Activated T-helper 1 cell treated with anti-CD3 and anti-CD28 coated beads, Interleukin-2, amount 50 U/mL, for 16 hours (primary cell): ENCODE results near the gene UNC13B.
"Not testable (repeated sequence)": the region's sequence is repeated elsewhere in the genome, so short reads cannot be mapped to it uniquely, and the experiment has no call there.

Source experiments
- DNase-seq, 2 donors: peaks; one replicate each; pipeline ENCODE4 v3.0.0-alpha.2; 2020; ENCODE audit warnings: low read depth in 1 of 2, low spot score in 1 of 2

UNC13B gene

DNA sequence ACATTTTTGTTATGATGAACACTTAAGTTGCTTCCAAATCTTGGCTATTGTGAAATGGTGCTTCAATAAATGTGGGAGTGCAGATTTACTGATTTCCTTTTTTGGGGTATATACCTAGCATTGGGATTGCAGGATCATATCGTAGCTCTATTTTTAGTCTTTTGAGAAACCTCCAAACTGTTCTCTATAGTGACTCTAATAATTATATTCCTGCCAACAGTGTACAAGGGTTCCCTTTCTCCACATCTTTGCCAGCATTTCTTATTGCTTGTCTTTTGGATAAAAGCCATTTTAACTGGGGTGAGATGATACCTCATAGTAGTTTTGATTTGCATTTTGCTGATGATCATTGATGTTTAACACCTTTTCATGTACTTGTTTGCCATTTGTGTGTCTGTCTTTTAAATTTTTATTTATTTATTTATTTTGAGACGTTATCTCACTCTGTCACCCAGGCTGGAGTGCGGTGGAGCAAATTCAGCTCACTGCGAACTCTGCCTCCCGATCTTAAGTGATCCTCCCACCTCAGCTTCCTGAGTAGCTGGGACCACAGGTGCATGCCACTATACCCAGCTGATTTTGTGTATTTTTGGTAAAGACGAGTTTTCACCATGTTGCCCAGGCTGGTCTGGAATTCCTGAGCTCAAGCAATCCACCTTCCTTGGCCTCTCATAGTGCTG lies 59.0 kb downstream of the UNC13B start:
- DNase-seq: no peak

DNA sequence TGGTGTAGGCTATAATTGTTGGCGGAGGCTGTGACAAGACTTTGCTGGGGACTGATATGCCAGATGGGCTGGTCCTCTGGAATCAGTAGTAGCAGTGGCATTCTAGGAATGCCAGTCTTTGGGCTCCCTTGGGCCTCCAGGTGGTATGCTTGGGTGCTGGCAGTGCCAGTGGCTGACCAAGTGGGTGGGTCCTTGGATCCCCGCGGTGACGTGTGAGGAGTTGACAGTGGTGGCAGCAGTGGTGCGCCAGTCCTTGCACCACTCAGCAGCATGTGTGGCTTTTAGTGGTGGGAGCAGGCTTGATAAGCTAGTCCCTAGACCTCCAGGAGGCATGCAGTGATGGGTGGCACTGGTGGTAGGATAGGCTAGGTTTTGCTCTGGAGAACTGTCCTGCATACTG lies 63.9 kb downstream of the UNC13B start:
- DNase-seq: no peak

DNA sequence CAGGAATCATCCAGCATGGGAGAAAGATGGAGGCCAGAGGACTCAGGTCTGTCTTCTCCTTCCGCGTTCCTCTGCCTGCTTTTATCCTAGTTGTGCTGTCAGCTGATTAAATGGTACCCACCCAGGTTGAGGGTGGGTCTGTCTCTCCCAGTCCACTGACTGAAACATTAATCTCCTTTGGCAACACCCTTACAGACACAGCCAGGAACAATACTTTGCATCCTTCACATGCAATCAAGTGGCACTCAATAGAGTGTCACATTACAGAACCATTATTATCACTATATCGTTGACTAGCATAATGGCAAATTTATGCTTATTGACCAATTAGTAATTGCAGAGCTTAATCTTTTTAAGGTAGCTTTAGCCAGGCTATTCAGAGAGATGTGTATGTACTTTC lies 64.8 kb downstream of the UNC13B start:
- no peak for DNase-seq

DNA sequence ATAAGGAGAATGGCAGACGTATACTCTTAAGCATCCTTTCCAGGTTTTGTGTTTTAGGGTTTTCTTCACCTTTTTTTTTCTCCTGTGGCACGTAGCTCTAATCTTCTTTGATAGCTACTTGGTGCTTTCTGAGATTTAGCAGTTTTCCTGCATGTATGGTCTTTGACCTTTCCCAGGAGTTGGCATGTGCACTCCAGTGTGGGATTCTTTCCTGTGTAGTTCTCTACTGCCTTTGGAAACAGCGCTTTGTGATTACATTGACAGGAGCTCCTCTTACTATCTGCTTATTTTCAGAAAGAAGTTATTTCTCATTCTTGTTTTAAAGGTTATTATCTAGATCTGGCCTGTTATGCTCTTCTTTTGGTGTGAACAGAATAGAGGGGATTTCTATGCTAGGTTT lies 65.5 kb downstream of the UNC13B start:
- DNase-seq: no peak

DNA sequence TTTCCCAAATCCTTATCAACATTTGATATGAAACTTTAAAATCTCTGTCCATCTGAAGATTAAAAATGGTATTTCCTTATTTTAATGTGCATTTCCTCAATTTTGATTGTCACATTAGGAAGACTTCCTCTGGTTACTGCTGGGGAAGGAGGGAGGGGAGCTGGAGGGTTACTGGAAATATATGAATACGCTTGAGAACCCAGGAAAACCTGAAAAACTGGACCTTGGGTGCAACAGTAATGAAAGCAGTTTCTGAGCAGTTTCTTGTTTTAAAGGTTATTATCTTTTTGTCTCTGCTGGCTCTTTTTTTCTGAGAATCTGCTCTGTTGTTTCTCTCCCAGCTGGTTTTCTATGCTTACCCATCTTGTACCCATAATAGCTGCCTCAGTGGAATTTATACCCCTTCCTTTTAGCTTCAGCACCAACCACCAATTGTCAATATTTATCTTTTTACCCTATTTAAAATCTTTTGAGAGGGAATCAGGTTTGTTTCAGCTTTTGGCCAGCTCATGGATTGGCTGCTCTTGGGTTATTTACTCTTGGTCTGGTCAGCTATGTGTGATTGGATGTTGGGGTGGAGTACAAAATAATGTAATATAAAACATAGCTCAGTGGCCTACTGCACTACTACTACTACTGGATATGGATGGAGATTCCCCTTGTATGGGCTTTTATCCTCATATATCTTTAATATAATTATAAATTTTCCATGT lies 67.4 kb downstream of the UNC13B start:
- no peak for DNase-seq

DNA sequence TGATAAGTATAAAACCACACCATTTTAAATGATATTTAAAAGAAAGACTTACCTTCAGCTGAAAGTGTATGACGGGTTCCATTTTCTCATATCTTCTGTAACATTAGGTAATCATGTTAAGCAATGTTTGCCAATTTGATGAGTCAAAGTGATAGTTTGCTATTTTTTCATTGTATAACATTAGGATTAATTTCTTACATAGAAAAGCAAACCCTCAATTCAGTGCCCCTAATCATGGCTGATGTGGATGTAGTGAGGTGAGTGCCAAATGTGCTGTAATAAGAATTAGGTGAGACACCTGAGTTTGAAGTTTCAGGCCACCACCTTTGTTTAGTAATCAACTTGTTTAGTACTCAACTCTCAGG lies 68.0 kb downstream of the UNC13B start:
- DNase-seq: no peak

DNA sequence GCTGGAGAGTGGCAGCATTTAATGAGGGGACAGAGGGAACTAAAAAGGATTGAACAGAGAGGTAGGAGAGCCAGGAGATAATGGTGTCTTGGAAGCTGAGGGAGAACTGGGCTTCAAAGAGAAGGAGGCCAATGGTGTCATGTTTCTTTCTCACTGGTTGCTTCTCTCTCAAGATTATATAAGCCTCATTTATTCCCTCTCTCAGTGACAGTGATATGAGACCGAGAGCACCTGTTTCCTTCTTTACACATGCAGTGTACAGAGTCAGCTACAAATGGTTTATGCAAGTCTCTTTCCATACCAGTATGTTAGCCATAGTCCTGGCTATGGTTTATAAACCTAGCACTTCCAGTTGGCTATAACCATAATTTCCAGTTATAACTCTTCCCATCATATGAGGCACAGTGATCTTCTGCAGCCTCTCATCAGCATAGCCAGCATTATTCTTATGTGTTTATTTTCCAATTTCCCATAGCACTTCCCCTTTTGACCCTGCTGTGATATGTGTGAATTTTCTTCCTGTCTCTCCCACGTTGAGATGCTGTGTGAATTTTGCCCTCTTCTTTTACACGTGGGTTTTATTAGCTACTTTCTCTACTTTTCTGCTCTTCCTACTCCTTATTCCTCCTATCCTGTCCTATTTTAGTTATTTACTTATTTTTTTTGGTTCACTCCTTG lies 71.2 kb downstream of the UNC13B start:
- DNase-seq: no peak

DNA sequence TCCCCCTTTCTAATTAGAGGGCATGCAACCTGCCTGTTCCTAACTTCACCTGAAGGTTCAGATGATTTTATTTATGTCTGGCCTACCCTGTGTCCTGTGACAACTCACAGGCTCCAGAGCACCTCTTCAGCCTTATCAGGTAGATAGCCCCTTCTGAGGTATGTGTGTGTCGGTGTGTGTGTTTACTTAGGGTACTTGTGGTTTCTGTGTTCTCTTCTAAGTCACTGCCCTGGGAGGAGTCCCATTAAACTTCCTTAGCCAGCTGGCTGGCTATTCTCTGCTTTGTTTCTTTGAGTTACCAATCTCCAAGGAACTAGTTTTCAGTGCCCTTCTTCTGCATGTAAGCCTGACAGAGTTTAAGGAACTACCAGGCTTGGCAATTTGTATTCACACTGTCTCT lies 74.9 kb downstream of the UNC13B start:
- no peak for DNase-seq

DNA sequence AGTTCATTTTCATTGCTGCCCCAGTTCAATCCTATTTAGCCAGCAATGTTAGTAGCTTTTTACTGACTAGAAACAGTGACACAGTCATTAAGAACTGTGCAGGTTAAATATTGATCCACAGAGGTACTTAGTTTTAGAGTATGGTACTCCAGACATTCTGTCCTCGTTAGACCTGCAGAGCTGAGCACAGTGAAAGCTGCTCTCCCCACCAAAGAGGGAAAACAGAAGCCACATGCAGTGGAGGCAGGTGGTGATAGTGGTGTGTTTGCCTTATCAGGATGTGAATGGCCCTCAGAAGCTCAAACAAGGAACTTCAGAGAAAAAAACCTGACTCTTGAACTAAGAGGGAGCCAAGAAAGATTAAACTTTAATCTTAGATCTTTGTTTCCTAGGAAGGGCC lies 75.5 kb downstream of the UNC13B start:
- DNase-seq: no peak

DNA sequence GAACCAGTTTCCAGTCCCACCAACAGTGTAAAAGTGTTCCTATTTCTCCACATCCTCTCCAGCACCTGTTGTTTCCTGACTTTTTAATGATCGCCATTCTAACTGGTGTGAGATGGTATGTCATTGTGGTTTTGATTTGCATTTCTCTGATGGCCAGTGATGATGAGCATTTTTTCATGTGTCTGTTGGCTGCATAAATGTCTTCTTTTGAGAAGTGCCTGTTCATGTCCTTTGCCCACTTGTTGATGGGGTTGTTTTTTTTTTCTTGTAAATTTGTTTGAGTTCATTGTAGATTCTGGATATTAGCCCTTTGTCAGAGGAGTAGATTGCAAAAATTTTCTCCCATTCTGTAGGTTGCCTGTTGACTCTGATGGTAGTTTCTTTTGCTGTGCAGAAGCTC lies 84.1 kb downstream of the UNC13B start:
- not testable (repeated sequence) for DNase-seq

DNA sequence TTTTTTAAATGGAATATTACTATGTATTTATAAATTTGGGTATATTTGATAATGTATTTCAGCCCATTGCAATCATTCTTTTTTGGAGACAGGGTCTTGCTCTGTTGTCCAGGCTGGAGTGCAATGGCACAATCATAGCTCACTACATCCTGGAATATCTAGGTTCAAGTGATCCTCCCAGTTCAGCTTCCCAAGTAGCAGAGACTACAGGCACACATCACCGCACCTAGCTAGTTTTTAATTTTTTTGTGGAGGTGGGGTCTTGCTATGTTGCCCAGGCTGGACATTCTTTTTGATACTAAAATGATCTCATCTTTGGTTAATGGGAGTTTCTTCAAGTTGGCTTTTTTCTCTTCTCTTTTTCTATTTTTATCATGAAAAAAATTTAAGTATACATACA lies 91.3 kb downstream of the UNC13B start:
- DNase-seq: no peak

DNA sequence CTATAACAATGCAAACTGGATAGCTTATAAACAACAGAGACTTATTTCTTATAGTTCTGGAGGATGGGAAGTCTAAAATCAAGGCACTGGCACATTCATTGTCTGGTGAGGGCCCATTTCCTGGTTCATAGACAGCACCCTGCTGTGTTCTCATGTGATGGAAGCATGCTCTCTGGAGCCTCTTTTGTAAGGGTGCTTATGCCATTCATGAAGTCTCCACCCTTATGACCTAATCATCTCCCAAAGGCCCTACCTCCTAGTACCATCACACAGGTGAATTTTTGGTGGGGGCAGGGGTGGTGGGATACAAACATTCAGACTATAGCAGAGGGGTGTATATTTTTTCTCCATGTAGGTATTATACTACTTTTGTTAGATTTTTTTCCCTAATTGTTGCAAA lies 92.4 kb downstream of the UNC13B start:
- DNase-seq: no peak

DNA sequence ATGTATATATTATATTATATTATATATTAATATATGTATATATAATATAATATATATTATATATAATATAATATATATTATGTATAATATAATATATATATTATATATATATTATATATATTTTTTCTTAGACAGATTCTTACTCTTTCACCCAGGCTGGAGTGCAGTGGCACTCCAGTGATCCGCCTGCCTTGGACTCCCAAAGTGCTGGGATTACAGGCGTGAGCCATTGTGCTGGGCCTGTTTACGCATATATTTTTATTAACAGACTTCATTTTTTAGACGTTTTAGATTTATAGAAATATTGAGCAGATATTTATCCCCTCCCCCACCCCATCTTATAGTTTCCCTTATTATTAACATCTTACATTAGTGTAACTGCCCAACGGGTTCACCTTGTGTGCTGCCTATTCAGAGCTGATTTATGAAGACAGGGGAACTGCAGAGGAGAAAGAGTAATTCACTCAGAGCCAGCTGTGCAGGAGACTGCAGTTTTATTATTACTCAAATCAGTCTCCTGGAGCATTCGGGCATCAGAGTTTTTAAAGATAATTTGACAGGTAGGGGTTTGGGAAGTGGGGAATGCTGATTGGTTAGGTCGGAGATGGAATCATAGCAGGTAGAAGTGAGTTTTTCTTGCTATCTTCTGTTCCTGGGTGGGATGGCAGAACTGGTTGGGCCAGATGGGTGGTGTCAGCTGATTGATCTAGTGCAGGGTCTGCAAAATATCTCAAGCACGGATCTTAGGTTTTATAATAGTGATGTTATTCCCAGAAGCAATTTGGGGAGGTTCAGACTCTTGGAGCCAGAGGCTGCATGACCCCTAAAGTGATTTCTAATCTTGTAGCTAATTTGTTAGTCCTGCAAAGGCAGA lies 93.4 kb downstream of the UNC13B start:
- no peak for DNase-seq

DNA sequence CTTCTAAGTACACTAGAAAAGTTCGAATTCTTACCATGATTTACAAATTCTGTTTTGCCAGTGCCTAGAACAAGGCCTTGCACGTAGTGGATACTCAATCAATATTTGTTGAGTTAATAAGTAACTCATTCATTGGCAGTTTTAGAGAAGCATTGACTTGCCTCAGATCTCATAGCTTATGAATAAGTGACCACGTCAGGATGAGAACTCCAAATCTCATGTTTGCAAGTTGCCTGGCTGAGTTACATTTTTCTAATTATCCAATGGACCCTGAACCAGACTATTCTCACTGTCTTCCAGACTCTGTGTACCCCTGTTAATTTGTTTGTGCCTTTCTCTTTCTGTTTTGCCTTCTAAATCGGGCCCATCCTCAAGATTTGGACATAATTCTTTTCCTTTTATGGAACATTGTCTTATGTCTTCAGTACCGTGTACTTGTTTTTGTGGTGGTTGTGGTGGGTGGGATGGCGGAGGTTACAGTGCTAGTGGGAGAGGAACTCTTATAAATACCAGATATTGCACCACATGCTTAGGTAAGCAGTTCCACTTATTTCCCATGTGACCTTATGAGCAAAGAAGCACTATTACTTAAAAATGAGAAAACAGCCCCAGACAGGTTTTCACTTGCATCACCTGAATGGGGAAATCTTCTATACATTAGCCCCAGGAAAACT lies 96.3 kb downstream of the UNC13B start:
- no peak for DNase-seq

DNA sequence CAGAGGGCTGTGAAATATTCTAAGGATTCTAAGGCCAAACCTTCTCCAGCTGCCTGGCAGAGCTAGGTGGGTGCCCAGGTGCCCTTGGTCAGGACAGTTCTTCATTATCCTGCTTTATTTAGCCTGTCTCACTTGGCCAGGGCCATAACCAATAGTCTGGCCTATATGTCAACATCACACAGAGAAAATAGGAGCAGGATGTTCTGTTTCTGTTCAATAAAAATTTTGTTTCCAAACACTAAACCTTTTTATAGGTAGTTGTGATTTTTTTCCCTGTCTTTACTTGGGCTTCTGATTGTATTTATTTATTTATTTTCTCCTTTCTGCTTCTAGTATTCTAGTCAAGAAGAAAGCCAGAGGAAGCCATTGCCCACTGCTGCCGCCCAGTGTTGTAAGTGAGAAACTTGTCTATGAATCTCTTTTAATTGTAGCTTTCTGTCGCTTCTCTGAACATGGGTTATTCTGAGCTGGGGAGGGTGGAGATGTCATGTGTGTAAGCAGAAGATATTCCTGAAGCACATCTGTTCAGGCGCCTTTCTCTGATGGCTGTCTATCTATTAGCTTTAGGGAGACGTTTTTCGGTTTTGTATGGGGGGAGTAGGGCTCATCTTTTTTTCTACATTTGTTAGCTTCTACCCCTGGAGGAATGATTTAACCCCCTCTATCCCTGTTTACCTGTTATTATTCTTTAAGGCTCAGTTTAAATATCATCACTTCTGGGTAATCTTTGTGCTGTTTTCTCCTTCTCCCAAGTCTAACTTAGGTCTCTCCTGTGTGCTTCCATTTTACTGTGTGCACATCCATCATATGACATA lies 97.1 kb downstream of the UNC13B start:
- peak in 1 of 2 donors; percentile 1 for DNase-seq

DNA sequence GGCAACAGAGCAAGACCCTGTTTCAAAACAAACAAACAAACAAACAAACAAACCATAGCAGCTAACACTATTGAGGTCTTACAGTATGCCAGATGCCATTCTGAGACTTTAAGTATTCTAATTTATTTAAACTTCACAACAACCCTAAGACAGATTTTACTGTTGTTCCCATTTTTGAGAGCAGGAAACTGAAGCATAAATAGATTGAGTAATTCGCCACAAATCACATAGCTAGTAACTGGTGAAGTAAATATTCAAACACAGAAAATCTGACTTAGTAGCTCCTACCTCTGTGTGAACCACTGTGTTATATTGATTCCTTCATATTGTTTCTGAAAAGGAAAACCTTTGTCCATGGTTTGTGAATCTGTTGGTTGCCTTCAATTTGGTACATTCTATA lies 98.4 kb downstream of the UNC13B start:
- no peak for DNase-seq

DNA sequence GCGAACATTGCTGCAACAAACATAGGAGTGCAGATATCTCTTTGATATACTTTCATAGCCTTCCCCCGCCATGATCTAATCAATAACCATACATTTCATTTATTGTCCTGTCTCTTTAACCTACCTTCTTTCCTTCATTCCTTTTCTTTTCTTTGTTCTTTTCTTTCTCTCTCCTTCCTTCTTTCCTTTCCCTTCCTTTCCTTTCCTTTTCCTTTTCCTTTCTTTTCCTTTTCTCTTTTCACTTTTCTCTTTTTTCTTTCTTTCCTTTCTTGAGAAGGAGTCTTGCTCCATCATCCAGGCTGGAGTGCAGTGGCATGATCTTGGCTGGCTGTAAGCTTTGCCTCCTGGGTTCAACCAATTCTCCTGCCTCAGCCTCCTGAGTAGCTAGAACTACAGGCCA lies 100.3 kb downstream of the UNC13B start:
- DNase-seq: no peak

DNA sequence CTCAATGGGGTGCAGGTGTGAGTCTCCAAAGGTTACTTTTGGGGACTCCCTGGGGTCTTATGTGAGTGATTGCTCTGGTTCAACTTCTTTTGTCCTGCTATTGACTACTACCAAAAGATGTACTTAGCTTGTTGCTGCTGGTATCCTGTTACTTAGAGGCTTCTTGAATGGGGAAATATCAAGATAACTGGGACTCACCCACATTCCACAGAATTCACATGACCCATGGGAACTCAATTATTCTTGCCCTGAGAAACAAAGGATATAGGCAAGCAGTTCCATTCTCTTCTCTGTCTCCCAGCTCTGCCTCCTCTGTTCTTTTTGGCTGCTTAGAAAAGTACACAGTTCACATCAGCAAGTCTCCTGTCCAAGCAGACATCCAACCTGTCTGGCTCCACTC lies 105.9 kb downstream of the UNC13B start:
- no peak for DNase-seq

DNA sequence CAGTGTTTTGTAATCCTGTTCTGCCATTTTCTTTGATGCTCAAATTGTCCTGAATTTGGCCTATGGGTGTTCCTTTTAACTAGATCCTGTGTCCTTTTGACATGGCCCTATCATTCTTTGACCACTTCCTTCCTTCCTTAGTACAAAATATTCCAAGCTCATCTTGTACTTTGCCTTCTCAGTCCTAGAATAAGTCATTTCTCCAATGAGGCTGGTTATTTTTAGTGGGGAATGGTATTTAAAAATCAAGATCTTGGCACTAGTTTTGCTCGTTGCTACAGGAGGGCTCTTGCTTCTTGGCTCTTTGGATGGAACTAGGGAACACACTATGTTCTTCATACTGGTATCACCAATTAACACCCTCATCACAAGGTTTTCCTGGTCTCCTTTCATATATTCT lies 108.1 kb downstream of the UNC13B start:
- no peak for DNase-seq

DNA sequence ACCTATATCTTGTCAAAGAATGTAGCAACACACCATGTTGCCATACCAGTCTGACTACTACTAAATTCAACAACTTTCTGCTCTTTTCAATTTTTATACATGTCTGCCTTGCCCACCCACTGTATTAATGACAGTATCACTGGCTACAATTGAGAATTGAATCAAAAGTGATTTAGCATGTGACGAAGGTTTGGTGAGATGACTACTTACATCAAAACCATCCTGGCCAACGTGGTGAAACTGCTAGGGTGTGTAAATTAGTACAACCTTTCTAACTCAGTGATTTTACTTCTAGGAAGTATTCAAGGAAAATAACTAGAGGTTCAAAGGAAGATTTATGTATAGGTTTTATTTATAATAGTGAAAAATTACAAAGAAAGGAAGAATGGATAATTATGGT lies 109.8 kb downstream of the UNC13B start:
- DNase-seq: no peak
